ENCODE results near the gene DUSP9.

DUSP9 gene

GRCh38 chrX:153622661-153623309 is 24.2 kb upstream of the DUSP9 start:
- no peak for TF ChIP-seq POLR2AphosphoS5 (IDR thresholded peaks at IDR 0.05; ENCODE audit: low read depth)
- no peak for TF ChIP-seq GABPA (IDR thresholded peaks at IDR 0.05; ENCODE audit: low read depth)
- TF ChIP-seq, protein P1, sequence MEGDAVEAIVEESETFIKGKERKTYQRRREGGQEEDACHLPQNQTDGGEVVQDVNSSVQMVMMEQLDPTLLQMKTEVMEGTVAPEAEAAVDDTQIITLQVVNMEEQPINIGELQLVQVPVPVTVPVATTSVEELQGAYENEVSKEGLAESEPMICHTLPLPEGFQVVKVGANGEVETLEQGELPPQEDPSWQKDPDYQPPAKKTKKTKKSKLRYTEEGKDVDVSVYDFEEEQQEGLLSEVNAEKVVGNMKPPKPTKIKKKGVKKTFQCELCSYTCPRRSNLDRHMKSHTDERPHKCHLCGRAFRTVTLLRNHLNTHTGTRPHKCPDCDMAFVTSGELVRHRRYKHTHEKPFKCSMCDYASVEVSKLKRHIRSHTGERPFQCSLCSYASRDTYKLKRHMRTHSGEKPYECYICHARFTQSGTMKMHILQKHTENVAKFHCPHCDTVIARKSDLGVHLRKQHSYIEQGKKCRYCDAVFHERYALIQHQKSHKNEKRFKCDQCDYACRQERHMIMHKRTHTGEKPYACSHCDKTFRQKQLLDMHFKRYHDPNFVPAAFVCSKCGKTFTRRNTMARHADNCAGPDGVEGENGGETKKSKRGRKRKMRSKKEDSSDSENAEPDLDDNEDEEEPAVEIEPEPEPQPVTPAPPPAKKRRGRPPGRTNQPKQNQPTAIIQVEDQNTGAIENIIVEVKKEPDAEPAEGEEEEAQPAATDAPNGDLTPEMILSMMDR (IDR thresholded peaks at IDR 0.05; ENCODE audit: insufficient read depth, low read length), result no peak
- no peak for TF ChIP-seq SPI1 (IDR thresholded peaks at IDR 0.05; ENCODE audit: borderline replicate concordance, low read depth)
- no peak for TF ChIP-seq REST (IDR thresholded peaks at IDR 0.05; ENCODE audit: insufficient replicate concordance, low read depth)
- DNase-seq (ENCODE audit: low read depth in 1 of 2, low spot score in 1 of 2), result no peak
- Histone ChIP-seq H3K27me3 (ENCODE audit: insufficient read depth, poor library complexity, severe bottlenecking) (no peaks in the 10 kb centered on the region), H3K4me3 (replicated peaks; ENCODE audit: insufficient read depth, low read length) (no peak overlapping the region), H3K27ac (replicated peaks) (no peak overlapping the region)

DNA sequence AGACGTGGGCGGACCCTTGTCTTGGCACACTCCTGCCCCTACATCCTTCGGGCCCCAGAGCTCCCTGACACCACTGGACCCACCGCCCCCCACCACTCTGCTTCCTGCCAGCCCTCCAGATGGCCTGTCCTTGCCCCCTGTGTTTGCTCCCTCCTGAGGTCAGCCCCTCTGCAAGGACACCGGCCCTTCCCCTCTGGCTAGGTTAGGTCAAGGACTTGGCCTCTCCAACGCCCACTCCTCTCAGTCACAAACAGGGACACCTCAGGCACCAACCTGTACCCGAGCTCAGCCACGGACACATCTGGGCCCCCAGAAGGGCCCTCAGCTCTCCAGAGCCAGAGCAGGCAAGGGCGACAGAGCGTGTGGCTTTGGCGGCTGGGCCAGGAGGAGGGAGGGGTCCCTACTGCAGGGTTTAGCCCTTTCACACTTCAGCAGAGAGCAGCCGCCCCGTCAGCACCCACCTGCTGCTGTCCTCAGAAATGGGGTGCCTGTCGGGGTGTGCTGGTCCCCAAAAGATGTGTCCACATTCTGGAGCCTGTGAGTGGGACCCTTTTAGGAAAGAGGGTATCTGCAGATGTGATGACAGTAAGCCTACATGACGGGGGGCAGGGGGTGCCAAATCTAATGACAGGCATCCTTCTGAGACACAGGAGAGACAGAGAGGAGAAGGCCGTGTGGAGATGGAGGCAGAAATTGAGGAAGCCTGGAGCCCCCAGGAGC is 23.5 kb upstream of the DUSP9 start:
- H3K27ac ChIP-seq (replicated peaks), result no peak overlapping the region
- no peak overlapping the region for H3K4me3 ChIP-seq (replicated peaks; ENCODE audit: insufficient read depth, low read length)
- no peak for DNase-seq (ENCODE audit: low read depth in 1 of 2, low spot score in 1 of 2)
- TF ChIP-seq REST (IDR thresholded peaks at IDR 0.05; ENCODE audit: insufficient replicate concordance, low read depth) (no peak), GABPA (IDR thresholded peaks at IDR 0.05; ENCODE audit: low read depth) (no peak), SPI1 (IDR thresholded peaks at IDR 0.05; ENCODE audit: borderline replicate concordance, low read depth) (no peak), POLR2AphosphoS5 (IDR thresholded peaks at IDR 0.05; ENCODE audit: low read depth) (no peak)
- TF ChIP-seq, protein P1 (IDR thresholded peaks at IDR 0.05; ENCODE audit: insufficient read depth, low read length), result no peak
- H3K27me3 ChIP-seq (ENCODE audit: insufficient read depth, poor library complexity, severe bottlenecking), result no peaks in the 10 kb centered on the region

GRCh38 chrX:153624196-153625091 is 22.6 kb upstream of the DUSP9 start:
- Histone ChIP-seq H3K27me3 (ENCODE audit: insufficient read depth, poor library complexity, severe bottlenecking) (no peaks in the 10 kb centered on the region), H3K27ac (replicated peaks) (no peak overlapping the region), H3K4me3 (replicated peaks; ENCODE audit: insufficient read depth, low read length) (no peak overlapping the region)
- DNase-seq (ENCODE audit: low read depth in 1 of 2, low spot score in 1 of 2), result no peak
- TF ChIP-seq, protein P1 (IDR thresholded peaks at IDR 0.05; ENCODE audit: insufficient read depth, low read length), result no peak
- no peak for TF ChIP-seq POLR2AphosphoS5 (IDR thresholded peaks at IDR 0.05; ENCODE audit: low read depth)
- TF ChIP-seq SPI1 (IDR thresholded peaks at IDR 0.05; ENCODE audit: borderline replicate concordance, low read depth), result no peak
- no peak for TF ChIP-seq REST (IDR thresholded peaks at IDR 0.05; ENCODE audit: insufficient replicate concordance, low read depth)

All from HL-60 (cell line).